Subcutaneous abdominal adipose tissue (tissue), 5 donors: ENCODE measurements around the gene LIPF.
A peak's percentile ranks its signal among the peaks of the same experiment; 100 is the strongest.

ENCODE experiments used
- H3K27ac ChIP-seq: one replicate; pipeline ENCODE4 v1.7.0; 2013; ENCODE audit warnings: low read depth, mild to moderate bottlenecking, inconsistent platforms, low read length, moderate library complexity
- H3K27me3 ChIP-seq, 5 donors: one replicate each; pipeline ENCODE4 v1.7.0; 2013; ENCODE audit warnings: low read length in 5 of 5, inconsistent platforms in 1 of 5; ENCODE audit not compliant: control insufficient read depth in 5 of 5, insufficient read depth in 4 of 5
- H3K36me3 ChIP-seq, 5 donors: one replicate each; pipeline ENCODE4 v1.7.0; 2013; ENCODE audit warnings: low read length in 5 of 5; ENCODE audit not compliant: control insufficient read depth in 5 of 5, insufficient read depth in 5 of 5
- H3K4me1 ChIP-seq, 5 donors: one replicate each; pipeline ENCODE4 v1.7.0; 2013; ENCODE audit warnings: low read length in 5 of 5, mild to moderate bottlenecking in 3 of 5, moderate library complexity in 1 of 5; ENCODE audit not compliant: control insufficient read depth in 5 of 5, insufficient read depth in 5 of 5
- H3K4me3 ChIP-seq, 5 donors: one replicate each; pipeline ENCODE4 v1.7.0; 2013; ENCODE audit warnings: low read length in 5 of 5, low read depth in 1 of 5
- H3K9ac ChIP-seq, 5 donors: one replicate each; pipeline ENCODE4 v1.7.0; 2013; ENCODE audit warnings: low read length in 5 of 5, mild to moderate bottlenecking in 4 of 5, moderate library complexity in 3 of 5
- H3K9me3 ChIP-seq, 5 donors: one replicate each; pipeline ENCODE4 v1.7.0; 2013; ENCODE audit warnings: low read length in 5 of 5; ENCODE audit not compliant: control insufficient read depth in 5 of 5
- donor health status: healthy.
- donor health status: healthy.
- donor health status: healthy.
- donor health status: healthy.
- donor health status: healthy.

The LIPF gene, protein sequence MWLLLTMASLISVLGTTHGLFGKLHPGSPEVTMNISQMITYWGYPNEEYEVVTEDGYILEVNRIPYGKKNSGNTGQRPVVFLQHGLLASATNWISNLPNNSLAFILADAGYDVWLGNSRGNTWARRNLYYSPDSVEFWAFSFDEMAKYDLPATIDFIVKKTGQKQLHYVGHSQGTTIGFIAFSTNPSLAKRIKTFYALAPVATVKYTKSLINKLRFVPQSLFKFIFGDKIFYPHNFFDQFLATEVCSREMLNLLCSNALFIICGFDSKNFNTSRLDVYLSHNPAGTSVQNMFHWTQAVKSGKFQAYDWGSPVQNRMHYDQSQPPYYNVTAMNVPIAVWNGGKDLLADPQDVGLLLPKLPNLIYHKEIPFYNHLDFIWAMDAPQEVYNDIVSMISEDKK

DNA sequence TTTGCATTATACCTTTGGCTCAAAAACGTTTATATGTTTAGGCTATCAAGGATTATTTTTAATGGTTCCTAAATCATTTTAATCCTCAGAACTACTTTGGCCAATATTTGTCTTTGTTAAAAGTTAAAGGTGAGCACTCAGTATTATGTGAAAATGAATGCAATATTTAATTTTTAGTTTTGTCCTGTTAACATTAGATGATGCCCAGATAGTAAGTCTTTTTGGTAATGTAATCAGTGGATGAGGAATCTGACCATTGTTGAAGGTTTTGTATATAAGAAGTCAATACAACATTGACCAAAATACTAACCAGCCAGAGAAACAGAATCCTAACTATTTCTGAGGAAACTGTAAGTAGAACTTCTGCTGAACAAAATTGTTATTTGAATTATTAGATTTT, at the start of gene LIPF:
Gene LIPF (plus strand): TSS at position 301 of the 400 bp plus-strand sequence. CDS start 2,856 bp downstream, outside the sequence.
- no peaks in the 10 kb centered on the region for H3K27me3 ChIP-seq
- H3K36me3 ChIP-seq, result no peaks in the 10 kb centered on the region
- H3K4me3 ChIP-seq, result no peak within 1 kb of the TSS
- H3K9me3 ChIP-seq, result no peaks in the 10 kb centered on the region
- no peaks in the 10 kb centered on the region for H3K4me1 ChIP-seq
- H3K27ac ChIP-seq, result no peak within 1 kb of the TSS
- no peak within 1 kb of the TSS for H3K9ac ChIP-seq

DNA sequence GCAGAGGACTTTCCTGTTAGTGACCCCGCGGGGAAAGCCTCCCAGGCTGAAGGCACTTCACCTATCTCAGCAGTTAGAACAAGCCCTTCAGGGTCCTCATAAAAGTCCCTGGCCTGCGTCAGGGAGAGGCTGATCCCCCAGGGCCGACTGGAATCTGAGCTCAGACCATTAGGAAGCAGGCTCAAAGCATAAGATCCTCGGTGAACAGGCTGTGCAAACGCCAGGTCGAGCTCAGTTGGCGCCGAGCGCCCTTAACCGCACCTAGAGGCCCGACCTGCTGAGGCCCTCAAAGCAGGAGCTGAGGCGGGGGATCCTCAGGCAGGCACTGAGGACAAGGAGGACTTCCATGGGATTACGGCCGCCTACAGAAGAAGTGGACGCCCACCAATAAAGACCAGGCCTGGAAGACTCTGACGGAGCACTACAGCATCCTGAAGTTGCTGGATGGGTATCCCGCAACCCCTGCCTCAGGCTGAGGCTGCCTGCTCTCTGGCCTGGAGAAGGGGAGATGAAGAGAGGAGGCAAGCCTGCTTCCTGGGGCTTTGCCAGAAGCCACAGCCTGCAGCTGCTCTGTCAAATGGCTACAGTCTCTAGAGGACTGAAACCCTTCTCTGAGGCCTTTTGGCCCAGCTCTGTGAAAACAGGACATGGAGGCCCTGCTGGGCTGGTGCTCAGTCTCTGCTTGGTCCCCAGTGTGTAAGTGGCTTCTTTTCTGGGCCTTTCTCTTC, 47.8 kb upstream of the LIPF start:
- Histone ChIP-seq H3K27me3 (no peaks in the 10 kb centered on the region), H3K36me3 (no peaks in the 10 kb centered on the region), H3K4me1 (peaks cover 0 to 27% (median 5%) of the 10 kb centered on the region in 5 donors), H3K9me3 (peaks cover 0 to 6% (median 0%) of the 10 kb centered on the region in 5 donors), H3K27ac (no peak overlapping the region), H3K4me3 (no peak overlapping the region), H3K9ac (no peak overlapping the region)

DNA sequence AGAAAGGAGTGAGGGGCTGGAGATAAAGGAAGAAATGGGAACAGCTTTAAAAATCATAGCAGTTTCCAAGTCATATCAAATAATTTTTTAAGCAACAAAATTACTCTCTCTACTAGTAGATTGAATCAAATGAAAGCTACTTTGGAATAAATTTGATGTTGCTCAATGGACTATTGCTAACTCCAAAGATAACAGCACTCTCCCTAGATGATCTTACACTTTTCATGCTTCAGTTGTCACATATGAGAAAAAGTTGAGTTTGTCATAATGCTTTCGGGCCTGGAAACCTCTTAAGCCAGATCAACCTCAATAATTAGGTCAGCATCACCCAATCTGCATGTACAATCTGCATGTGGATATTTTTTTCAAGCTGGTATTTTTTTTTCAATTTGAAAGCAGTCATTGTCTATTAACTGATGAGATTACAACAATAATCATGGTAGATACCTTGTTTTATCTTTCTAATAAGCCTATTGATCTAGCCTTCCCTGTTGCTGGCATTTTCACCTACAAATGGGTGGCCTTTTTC, 46.4 kb upstream of the LIPF start:
- Histone ChIP-seq H3K36me3 (no peaks in the 10 kb centered on the region), H3K27ac (peak overlapping the region; percentile 73), H3K4me1 (peaks cover 0 to 27% (median 5%) of the 10 kb centered on the region in 5 donors), H3K9ac (no peak overlapping the region), H3K4me3 (no peak overlapping the region), H3K9me3 (peaks cover 0 to 6% (median 0%) of the 10 kb centered on the region in 5 donors), H3K27me3 (no peaks in the 10 kb centered on the region)

DNA sequence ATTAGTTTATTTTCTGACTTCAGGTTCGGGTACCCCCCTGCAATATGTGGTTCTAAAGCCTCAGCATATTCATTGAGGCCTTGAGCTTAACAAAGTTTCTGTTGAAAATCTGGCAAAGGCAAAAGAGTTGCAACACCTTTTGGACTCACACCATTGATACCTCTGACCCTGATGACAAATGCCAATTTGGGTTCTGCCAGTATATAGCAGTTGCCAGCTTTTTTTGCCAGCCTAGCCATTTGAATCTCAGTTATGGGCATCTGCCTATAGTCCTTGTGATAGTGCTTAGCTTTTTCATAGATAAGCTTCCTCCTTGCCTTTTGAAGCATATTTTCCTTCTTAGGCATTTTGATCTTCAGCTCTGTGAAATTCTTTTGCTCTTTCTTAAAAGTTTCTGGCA, 45.7 kb upstream of the LIPF start:
- peaks cover 0 to 27% (median 5%) of the 10 kb centered on the region in 5 donors for H3K4me1 ChIP-seq
- no peaks in the 10 kb centered on the region for H3K27me3 ChIP-seq
- no peak overlapping the region for H3K4me3 ChIP-seq
- no peak overlapping the region for H3K9ac ChIP-seq
- no peaks in the 10 kb centered on the region for H3K36me3 ChIP-seq
- peaks cover 0 to 6% (median 0%) of the 10 kb centered on the region in 5 donors for H3K9me3 ChIP-seq
- peak overlapping the region; percentile 73 for H3K27ac ChIP-seq

DNA sequence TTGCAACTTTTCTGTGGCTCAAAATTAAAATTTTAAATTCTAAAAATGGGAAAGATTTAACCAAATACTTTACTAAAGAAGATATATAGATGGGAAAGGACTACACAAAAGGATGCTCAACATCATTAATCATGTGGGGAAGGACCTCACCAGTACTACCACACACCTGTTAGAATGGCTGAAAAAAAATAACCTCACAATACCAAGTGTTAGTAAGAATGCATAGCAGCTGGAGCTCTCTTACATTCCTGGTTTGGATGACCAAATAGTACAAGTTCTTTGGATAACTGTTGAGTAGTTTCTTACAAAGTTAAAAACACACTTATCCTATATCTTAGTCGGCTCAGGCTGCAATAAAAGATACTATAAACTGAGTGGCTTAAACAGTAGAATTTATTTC, 43.8 kb upstream of the LIPF start:
- Histone ChIP-seq H3K9me3 (peaks cover 0 to 3% (median 0%) of the 10 kb centered on the region in 5 donors), H3K36me3 (no peaks in the 10 kb centered on the region), H3K4me3 (no peak overlapping the region), H3K27ac (no peak overlapping the region), H3K27me3 (no peaks in the 10 kb centered on the region), H3K4me1 (peaks cover 0 to 27% (median 5%) of the 10 kb centered on the region in 5 donors), H3K9ac (no peak overlapping the region)

DNA sequence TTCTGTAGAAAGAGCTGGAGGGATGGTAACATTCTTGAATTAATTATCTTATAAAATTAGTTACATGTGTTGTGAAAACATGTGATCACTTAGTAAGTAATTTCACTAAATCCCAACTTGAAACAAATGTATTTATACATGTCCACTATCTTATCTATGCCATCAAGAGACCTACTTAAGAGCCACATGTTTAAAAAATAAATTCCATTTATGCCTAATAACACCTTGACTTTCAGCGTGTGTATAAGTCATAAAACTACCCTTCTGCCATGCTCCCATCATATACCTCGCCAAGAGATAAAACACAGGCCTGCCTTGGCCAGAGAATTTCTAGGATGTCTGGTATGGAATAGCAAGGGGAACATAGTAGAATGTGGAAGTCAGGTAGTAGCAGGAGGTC, 40.4 kb upstream of the LIPF start:
- Histone ChIP-seq H3K4me1 (peaks cover 0 to 1% (median 0%) of the 10 kb centered on the region in 5 donors), H3K9me3 (peaks cover 0 to 3% (median 0%) of the 10 kb centered on the region in 5 donors), H3K4me3 (no peak overlapping the region), H3K9ac (no peak overlapping the region), H3K27me3 (no peaks in the 10 kb centered on the region), H3K36me3 (no peaks in the 10 kb centered on the region), H3K27ac (no peak overlapping the region)

DNA sequence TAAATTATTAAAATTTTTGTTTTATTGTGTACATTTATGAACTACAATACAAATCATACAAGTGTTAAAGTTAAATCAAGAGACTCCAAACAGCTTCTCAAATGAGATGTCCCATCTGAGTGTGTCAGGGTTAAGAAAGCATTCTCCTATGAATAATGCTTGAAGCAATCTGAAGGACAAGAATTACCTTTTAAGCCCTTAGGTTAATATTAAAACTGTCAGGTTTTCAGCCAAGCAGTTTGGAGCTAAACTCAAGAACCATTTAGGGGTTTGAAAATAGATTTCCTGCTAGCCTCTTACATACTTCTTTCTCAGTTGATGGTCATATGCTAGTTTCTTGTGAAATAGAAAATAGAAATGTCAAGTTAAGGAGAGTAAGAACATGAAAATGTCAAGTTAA, 39.4 kb upstream of the LIPF start:
- H3K27me3 ChIP-seq, result no peaks in the 10 kb centered on the region

DNA sequence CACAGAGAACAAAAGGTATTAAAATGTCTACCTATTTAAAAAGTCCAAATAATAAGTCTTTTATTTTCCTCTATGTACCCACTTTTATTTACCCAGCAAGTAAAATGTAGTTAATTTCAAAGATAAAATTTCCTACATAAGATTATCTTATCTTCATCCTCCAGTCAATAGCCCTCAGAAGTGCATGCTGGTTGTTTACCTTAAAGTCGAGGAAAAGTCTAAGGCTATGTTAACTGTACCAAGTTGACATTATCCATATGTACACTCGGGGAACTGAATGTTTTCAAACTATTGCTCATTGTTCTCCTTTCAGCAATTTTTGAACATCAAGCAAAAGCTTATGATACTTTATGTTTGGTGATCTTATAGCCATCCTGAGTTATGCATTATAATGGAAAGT, 24.1 kb upstream of the LIPF start:
- no peaks in the 10 kb centered on the region for H3K4me1 ChIP-seq
- H3K9me3 ChIP-seq, result peaks cover 0 to 10% (median 0%) of the 10 kb centered on the region in 5 donors
- H3K27ac ChIP-seq, result no peak overlapping the region
- H3K27me3 ChIP-seq, result no peaks in the 10 kb centered on the region
- H3K9ac ChIP-seq, result no peak overlapping the region
- no peak overlapping the region for H3K4me3 ChIP-seq
- H3K36me3 ChIP-seq, result no peaks in the 10 kb centered on the region

More for the DNA sequence above, 39.4 kb upstream of the LIPF start:
- H3K4me1 ChIP-seq, result no peaks in the 10 kb centered on the region
- no peak overlapping the region for H3K27ac ChIP-seq
- H3K9ac ChIP-seq, result no peak overlapping the region
- no peaks in the 10 kb centered on the region for H3K36me3 ChIP-seq
- H3K9me3 ChIP-seq, result peaks cover 0 to 3% (median 0%) of the 10 kb centered on the region in 5 donors
- H3K4me3 ChIP-seq, result no peak overlapping the region

DNA sequence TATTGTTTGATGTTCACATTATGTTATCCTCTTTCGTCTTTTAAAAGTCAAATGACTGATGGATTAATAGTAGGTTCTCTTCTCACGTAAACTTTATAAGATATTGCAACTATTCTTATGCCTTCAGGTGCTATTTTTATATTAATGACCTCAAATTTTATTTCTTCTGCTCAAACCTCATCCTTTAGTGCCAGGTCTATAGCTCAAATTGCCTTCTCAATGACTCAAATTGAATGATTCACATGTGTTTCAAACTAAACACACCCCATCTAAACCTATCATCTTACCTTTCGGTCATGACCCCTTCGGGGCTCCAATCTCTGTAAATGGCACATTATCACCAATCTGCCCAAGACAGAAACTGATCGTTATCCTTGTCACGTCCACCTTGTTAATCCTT, 22.0 kb upstream of the LIPF start:
- no peaks in the 10 kb centered on the region for H3K4me1 ChIP-seq
- peaks cover 0 to 10% (median 0%) of the 10 kb centered on the region in 5 donors for H3K9me3 ChIP-seq
- no peaks in the 10 kb centered on the region for H3K27me3 ChIP-seq
- no peak overlapping the region for H3K9ac ChIP-seq
- no peaks in the 10 kb centered on the region for H3K36me3 ChIP-seq
- H3K27ac ChIP-seq, result no peak overlapping the region
- H3K4me3 ChIP-seq, result no peak overlapping the region

DNA sequence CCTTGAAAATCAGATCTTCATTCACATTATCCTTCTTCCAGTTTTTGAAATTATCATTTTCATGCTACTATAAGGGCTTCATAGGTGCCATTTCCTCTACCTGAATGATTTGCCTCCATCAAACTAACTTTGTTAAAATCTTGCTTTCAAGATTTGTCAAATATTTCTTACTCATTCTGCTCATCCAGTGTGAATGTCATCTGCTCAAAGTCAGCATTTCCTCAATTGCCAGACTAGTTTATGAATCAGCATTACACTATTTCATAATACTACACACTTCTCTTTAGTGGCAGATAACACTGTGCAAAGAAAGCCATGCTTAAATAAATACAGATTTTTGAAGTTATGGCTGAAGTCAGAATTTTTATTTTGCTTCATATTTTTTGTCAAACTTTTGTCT, 21.3 kb upstream of the LIPF start:
- Histone ChIP-seq H3K4me1 (no peaks in the 10 kb centered on the region), H3K27ac (no peak overlapping the region), H3K9ac (no peak overlapping the region), H3K4me3 (no peak overlapping the region), H3K36me3 (no peaks in the 10 kb centered on the region), H3K9me3 (peaks cover 0 to 8% (median 0%) of the 10 kb centered on the region in 5 donors), H3K27me3 (no peaks in the 10 kb centered on the region)
